Sciatic nerve (tissue), 2 donors: Measurements from ENCODE around the gene C9orf43. TPM values are rescaled to one million over a fixed set of nuclear protein-coding genes. Genes with fewer than 3 reads are reported as not detected.
"Not testable (repeated sequence)": the region's sequence is repeated elsewhere in the genome, so short reads cannot be mapped to it uniquely, and the experiment has no call there.

ENCODE experiments used
- ATAC-seq: fragments of 200-7000 bp; cut with Tn5 transposase; one replicate; pipeline ENCODE4 v1.9.1; 2020; ENCODE audit warnings: mild to moderate bottlenecking, moderate library complexity
- DNase-seq: peaks from one replicate; pipeline ENCODE4 v3.0.0-alpha.2; 2020; ENCODE audit warnings: low spot score
- intact Hi-C: fragments of 100-400 bp; cut with DNase I; formaldehyde crosslinking; loops from one replicate; pipeline ENCODE4 v1.14.2; 2022
- total RNA-seq: library from RNA; stranded (reverse); fragmentation: NEBNext Ultra II Directional; extraction: Animal tissue kit (Norgen Biotek cat#: 25700); gene quantifications from one replicate; pipeline ENCODE4 v1.2.1, GENCODE V29; 2021
- donor health status: DM: no; HTN: no; CAD: no.
- donor health status: DM: no; HTN: no; CAD: no.

C9orf43 gene
- total RNA-seq, 1 donor from 2014 or later: 0.45 TPM

DNA sequence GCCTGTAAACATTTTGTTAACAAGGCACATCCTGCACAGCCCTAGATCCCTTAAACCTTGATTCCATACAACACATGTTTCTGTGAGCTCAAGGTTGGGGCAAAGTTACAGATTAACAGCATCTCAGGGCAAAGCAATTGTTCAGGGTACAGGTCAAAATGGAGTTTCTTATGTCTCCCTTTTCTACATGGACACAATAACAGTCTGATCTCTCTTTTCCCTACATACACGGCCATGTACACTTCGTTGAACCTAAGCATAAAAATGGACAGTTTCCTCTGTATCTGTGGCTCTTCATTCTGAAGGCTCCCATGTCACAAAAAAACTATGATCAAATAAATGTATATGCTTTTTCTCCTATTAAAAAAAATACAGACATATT, 30.7 kb upstream of the C9orf43 start:
- intact Hi-C loops, ATAC-seq, DNase-seq: not testable (repeated sequence)

DNA sequence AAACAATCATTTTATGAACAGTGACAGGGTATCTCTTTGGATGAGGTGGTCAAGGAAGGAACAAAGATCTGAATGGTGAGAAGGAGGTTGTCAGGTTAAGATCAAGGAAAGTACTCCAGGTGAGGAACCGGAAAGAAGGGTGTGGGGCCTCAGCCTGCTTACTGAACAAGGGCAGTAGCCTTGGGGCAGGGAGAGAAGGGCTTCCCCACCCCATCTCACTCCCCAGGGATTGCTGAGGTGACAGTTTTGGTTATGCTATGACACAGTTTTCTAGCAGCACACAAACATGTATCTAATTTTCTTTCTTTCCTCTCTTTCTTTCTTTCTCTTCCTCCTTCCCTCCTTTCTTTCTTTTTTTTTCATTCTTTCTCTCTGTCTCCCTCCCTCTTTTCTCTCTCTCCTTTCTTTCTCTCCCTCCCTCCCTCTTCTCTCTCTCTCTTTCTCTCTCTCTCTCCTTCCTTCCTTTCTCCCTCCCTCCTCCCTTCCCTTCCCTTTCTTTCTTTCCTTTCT, 29.6 kb upstream of the C9orf43 start:
- ATAC-seq: no peak
- no peak for DNase-seq
- intact Hi-C loops: no loop called here

DNA sequence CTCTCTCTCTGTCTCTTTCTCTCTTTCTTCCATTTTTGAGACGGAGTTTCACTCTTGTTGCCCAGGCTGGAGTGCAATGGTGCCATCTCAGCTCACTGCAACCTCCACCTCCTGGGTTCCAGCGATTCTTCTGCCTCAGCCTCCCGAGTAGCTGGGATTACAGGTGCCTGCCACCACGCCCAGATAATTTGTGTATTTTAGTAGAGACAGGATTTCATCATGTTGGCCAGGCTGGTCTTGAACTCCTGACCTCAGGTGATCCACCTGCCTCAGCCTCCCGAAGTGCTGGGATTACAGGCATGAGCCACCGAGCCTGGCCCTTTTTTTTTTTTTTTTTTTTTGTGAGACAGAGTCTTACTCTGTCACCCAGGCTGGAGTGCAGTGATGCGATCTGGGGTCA, 29.1 kb upstream of the C9orf43 start:
- intact Hi-C loops: not testable (repeated sequence)

DNA sequence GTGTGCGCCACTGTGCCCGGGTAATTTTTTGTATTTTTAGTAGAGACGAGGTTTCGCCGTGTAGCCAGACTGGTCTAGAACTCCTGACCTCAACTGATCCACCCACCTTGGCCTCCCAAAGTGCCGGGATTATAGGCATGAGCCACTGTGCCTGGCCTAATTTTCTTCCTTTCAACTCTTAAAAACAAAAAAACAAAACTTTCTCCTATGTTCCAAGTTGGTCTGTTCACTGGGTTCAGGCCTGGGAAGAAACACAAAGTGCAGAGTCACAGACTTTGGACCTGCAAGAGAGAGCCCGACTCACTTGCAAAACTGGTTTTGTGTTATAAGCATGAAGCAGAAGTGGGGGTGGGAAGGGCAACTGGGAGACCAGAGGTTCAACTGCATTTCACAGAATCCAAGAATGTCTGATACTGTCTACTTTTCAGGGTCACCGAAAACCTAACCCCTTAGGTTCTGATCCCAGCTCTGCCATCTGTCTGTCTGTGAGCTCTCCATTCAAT, 28.6 kb upstream of the C9orf43 start:
- ATAC-seq: no peak
- intact Hi-C loops: no loop called here
- no peak for DNase-seq

More for the DNA sequence above, 29.1 kb upstream of the C9orf43 start:
- DNase-seq, ATAC-seq: not testable (repeated sequence)

DNA sequence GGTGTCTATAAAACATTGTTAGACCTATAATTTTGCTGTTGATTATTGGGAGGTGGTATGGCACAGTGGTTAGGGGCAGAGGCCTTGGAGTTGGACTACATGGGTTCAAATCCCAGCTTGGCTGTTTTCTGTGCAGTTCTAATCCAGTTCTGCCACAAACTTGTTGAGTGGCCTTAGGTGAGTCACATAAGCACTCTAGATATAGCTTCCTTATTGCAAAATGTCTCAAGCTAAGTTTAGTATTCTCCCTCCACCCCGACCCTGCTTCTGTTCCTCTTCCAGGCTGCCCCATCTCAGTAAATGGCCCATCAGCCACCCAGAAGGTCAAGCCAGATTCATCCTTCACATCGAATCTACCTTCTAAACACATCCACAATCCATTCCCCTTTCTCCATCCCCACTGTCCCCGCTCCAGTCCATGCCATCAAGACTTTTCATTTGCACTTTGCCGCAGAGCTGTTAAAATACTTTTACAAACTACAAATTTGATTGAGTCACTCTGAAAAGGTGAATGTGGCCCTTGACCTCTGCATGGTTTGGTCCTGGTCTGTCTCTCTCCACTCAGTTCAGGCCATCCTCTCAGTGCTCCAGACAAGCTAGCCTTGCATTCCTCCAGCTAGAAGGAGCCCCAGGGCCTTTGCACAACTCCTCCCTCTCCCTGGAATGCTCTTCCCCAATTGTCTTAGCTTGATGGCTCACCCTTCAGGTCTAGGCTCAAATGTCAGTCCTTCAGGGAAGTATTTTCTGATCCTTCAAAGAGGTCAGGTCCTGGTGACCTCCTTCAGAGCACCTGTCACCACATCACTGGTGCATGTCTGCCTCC, 23.8 kb upstream of the C9orf43 start:
- no peak for ATAC-seq
- intact Hi-C loops: loop anchor here (5.0 kb wide), 1 partner anchor 39 kb away; the partner anchor contains the start of gene BSPRY
- DNase-seq: no peak

DNA sequence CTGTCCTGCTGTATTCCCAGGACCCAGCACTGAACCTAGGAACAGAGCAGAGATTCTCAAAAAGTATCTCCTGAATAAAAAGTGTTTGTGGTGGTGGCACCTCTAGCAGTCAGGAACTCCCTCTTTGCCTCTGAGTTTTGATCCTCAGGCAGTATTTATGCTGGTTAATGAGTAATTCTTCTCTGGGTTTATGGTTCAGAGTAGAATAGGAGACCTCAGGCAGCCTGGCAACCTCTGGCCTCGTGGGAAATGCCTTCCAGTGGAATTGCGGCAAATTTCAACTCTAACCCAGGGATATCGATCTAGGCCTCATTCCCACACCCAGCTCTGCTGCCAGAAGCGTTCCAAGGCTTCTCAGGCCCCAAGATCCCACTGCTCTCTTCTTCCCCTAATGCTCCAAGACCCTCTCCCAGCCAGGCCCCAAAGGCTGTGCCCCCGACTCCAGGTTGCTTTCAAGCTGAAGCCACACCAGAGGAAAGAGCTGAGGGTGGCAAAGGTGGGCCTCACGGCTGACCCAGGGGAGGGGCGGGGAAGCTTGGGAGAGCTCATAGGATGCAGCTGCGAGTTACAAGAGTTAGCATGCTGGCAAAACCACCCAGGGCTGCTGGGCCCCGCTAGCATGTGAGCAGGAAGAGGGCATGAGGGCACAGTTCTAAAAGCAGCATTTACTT, 22.9 kb upstream of the C9orf43 start:
- DNase-seq: no peak
- ATAC-seq: no peak
- intact Hi-C loops: loop anchor here (5.0 kb wide), 1 partner anchor 40 kb away; the partner anchor contains the start of gene BSPRY

DNA sequence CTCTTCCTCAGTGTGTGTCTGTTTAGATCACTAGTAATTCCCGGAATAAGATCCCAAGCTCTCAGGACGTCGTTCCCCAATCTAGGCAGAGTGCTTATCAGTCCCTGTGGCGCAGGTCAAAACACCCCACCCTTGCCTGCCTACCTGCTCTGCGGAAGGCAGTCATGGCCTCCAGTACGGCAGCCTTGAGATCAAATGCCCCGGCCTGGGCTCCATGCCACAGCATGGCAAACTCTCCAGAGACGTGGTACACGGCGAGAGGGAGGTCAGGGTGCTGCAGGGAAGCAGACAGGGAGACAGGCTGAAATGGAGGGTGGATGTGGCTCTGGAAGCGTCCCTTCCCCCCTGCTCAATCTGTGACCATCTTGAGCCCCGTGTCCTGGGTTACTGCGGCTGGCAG, 21.7 kb upstream of the C9orf43 start:
- ATAC-seq (no peak), DNase-seq (no peak)
- intact Hi-C loops: loop anchor here (5.0 kb wide), 1 partner anchor 42 kb away; the partner anchor contains the start of gene BSPRY

DNA sequence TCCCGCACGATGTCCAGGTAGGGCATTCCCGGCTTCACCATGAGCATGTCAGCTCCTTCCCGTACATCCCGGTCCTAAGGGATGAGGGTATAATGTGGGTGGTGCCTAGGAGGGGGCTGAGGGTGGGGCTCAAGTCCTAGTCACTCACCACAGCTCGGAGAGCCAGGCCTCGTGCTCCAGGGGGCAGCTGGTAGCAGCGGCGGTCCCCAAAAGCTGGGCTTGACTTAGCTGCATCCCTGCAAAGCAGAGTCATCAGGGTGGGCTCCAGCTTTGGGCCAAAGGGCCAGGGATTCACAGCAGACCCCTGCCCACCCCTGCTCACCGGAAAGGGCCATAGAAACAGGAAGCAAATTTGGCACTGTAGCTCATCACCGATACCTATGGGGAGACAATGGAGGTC, 21.1 kb upstream of the C9orf43 start:
- ATAC-seq: no peak
- DNase-seq: no peak
- intact Hi-C loops: loop anchor here (5.0 kb wide), 1 partner anchor 42 kb away; the partner anchor contains the start of gene BSPRY

DNA sequence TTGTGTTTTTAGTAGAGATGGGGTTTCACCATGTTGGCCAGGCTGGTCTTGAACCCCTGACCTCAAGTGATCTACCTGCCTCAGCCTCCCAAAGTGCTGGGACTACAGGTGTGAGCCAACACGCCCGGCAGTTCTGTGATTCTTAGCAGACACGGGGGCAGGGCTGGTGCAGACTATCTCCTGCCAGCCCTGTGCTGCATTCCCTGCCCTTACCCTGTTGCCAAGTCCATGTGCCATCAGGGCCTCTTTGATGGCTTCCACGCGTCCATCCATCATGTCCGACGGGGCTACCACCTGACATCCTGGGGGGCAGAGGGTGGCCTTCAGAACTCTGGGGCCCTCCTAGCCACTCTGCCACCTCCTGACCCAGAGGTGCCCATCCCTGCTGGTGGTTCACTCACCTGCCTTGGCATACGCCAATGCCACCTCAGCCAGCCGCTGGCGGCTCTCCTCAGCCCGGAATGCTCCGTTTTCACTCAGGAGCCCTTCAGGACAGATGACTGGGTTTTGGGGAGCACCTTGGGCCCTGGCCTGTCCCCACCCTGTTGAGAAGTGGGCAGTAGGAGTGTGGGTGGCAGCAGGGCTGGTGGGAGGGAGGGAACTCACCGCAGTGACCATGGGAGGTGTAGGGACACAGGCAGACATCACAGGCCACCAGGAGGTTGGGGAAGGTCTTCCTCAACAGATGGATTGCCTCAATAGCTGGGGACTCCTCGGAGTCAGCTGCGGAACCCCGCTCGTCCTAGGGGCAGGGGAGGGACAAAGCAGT, 20.2 kb upstream of the C9orf43 start:
- ATAC-seq (no peak), DNase-seq (no peak)
- intact Hi-C loops: no loop called here

DNA sequence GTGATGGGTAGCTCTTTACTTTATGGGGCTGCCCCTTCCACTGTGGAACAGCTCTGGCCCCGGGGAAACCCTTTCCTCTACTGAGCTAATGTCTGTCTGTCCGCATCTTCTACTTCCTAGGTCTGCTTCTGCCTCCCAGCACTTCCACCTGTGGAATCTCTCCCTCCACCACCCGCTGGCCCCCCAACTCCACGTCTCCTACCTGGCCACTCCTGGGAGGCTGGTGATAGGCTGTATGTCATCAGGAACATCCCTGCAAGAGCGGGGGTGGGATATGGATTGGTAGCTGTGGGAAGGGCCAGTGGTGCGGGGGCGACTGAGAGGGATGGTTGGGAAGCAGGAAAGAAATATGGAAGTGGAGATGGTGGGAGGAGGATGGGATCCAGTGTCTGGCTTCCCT, 18.6 kb upstream of the C9orf43 start:
- DNase-seq: no peak
- ATAC-seq: no peak
- intact Hi-C loops: no loop called here

DNA sequence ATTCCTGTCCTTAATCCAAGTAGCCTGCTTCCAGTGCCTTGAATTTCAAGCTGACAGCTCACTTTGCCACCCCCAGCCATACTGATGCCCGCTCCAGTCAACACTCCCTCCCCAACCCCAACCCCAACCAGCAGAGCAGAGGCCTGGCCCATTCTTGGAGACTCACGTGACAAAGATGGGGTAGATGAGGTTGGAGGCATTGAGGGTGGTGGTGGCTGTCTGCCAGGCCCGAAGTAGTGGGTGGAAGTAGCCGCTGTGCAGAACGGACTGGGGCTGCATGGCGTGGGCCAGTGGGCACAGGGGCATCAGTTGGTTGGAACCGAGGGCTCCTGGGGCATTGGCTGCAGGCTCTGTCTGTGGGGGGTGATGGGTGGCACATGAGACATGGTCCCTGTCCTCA, 17.3 kb upstream of the C9orf43 start:
- intact Hi-C loops: no loop called here
- no peak for DNase-seq
- peak; percentile 61 for ATAC-seq

DNA sequence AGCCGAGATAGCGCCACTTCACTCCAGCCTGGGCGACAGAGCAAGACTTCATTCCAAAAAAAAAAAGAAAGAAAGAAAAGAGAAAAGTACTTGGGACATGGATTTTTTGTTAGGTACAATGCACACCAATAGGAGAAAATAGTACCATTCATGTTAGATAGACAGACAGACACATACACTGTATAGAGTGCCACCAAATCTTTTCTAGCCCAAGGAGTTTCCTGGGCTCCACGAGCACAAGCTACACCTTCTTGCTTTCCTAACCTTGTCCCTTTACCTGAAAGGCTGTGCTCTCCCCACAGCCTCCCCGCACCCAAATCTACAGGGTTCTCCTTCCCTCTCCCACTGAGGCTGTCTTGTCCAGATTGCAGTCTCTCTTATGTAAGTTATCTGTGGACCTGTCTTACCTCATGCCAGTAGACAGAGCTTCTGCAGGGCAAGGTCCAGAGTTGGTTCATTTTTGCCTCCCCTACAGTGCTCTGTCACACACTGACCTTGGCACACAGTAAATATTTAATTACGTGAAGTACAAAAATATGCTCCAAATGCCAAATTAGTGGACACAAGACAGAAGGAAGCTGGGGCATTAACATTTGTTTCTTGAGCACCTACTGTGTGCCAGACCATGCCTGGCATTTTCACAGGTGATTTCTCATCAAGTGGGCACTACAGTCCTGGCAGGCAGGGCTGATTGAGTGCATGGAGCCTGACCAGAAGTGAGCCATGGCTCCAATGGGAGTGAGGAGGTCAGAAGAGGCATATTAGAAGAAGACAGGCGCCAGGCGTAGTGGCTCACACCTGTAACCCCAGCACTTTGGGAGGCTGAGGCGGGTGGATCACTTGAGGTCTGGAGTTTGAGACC, 15.3 kb upstream of the C9orf43 start:
- intact Hi-C loops: no loop called here
- DNase-seq (no peak), ATAC-seq (no peak)

DNA sequence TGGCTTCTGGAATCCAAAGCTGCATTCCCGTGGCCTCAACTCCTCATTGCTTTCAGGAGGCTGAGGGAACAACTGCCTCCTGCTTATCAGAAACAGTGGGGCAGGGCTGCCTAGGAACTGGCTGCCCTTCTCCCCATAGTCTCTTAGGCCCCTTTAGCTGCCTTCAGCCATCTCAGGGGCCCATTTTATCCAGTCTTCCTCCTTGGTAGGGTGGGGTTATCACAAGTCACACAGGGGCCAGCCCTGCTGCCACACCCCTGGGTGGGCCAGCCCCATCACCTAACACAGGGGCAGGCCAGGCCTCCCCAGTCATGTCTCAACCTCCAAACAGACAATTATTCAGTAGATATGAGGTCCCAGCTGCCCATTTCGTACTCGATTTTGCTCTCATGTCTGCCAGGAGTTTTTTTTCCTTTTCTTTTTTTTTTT, 13.3 kb upstream of the C9orf43 start:
- ATAC-seq: no peak
- no peak for DNase-seq
- intact Hi-C loops: no loop called here

DNA sequence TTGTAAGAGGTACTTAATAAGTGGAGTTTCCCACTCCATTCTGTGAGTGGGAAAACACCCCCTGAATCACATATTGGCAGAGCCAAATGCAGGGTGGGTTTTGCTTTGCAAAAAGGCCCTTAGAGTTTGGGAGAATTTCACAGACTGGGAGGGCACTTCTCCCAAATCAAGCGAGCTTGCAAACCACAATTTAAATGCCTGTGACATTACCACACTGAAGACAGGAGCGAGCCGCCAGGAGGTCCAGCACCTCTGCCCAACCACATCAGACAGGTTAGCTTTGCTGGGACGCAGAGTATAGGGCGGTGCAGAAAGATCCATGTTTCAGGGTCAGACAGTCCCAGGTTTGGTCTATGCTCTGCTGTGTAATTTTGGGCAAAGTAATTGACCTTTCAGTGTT, 11.8 kb upstream of the C9orf43 start:
- no peak for ATAC-seq

DNA sequence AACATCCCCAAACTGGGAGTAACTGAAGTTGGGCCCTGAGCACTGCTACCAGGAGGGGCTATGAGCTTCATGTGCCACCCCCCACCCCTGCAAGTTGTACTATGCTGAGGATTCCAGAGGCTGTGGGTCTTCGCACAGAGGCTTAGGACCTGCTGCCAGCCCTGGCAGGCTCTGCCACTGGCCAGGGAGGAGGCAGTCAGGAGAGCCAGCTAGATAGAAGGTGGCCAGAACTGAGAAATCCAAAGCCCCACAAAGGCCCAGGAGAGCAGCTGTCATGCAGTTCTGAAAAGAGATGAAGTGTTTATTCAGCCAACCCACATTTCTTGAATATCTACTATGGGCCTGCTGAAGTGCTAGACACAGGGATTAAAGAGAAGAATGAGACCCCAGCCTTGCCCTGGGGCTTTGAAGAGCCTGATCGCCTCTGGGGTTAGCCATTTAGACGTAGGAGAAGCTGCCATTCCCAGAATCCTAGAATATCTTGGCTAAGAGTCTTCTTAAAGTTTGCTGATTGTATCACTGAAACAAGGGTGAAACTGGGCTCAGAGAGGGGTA, 10.8 kb upstream of the C9orf43 start:
- no peak for ATAC-seq
- intact Hi-C loops: loop anchor here (2.0 kb wide), 1 partner anchor 123 kb away; no protein-coding TSS in a partner anchor
- no peak for DNase-seq

More for the DNA sequence above, 11.8 kb upstream of the C9orf43 start:
- DNase-seq: no peak
- intact Hi-C loops: loop anchor here (2.0 kb wide), 1 partner anchor 122 kb away; no protein-coding TSS in a partner anchor

DNA sequence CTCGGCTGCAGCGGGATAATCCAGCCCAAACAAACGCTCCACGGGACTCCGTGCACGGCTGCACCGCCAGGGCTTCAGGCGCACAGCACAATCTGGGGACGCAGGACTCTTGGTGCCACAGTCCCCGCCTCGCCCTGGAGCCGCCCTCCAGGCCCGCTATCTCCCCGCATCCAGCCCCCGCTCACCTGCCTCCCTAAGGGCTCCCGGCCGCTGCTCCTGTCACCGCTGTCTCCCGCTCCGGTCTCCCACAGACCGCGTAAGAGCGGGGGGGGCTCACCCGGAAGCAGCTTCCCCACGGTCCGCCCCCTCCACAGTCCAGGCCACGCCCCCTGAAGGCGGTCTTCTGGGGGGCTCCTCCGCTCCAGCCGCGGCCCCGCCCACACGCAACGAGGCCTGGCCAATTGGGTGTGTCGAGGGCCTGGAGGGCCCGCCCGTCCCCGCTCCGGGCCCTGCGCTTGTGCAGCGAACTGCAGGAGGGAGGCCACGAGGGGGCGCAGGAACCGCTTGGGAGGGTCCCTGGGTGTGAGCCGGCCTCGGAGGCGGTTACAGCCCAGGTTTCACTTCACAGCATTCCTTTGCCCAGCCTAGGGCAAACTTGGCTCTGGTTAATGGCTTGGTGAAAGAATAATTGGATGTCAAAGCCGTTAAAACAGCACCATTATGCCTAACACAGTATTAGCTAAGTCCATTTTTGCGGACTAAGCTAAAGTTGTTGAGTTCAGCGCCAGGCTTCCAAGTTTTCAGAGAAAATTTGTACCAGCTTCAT, 9.3 kb upstream of the C9orf43 start, which contains the start of gene ALAD:
Gene ALAD (minus strand): TSS at position 258 of the 766 bp plus-strand sequence. CDS start 7,725 bp downstream, outside the sequence.
- intact Hi-C loops: no loop called here
- DNase-seq (peak; percentile 100), ATAC-seq (peak; percentile 100)

DNA sequence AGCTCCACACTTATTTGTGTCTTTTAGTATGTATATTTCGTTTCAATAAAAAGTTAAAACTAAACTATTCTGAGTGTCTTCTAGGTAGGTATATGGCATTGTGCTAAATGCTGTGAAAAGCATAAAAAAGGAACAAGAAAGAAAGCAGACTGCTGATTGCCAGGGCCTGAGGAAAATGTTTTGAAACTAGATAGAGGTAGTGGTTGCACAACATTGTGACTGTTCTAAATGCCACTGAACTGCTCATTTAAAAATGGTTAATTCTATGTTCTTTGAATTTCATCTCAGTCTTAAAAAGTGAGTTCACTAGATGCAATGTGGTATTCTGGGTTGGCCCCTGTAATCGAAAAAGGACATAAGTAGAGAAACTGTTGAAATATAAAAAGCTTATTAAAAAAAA, 6.9 kb upstream of the C9orf43 start:
- intact Hi-C loops: no loop called here
- DNase-seq (no peak), ATAC-seq (no peak)
